Measurements from ENCODE around the gene FUT6.
"Not testable (repeated sequence)": the region's sequence is repeated elsewhere in the genome, so short reads cannot be mapped to it uniquely, and the experiment has no call there.

DNA sequence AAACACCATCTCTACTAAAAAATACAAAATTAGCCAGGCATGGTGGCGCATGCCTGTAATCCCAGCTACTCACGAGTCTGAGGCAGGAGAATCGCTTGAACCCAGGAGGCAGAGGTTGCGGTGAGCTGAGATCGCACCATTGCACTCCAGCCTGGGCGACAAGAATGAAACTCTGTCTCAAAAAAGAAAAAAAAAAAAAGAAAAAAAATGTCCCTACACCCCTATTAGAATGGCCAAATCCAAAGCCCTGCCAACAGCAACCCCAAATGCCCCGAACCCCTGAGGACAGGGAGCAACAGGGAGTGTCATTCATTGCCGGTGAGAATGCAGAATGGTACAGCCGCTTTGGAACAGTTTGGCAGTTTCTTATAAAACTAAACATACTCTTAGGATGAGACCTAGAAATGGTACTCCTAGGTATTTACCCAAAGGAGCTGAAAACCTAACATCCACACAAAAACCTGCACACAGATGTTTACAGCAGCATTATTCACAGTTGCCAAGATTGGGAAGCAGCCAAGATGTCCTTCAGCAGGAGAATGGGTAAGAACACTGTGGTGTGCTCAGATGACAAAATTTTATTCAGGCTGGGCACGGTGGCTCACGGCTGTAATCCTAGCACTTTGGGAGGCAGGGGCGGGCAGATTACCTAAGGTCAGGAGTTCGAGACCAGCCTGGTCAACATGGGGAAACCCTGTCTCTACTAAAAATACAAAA lies 43.8 kb upstream of the FUT6 start:
- TF ChIP-seq, protein P1, sequence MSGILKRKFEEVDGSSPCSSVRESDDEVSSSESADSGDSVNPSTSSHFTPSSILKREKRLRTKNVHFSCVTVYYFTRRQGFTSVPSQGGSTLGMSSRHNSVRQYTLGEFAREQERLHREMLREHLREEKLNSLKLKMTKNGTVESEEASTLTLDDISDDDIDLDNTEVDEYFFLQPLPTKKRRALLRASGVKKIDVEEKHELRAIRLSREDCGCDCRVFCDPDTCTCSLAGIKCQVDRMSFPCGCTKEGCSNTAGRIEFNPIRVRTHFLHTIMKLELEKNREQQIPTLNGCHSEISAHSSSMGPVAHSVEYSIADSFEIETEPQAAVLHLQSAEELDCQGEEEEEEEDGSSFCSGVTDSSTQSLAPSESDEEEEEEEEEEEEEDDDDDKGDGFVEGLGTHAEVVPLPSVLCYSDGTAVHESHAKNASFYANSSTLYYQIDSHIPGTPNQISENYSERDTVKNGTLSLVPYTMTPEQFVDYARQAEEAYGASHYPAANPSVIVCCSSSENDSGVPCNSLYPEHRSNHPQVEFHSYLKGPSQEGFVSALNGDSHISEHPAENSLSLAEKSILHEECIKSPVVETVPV (CRISPR knock-in tag; IDR thresholded peaks at IDR 0.05), result not testable (repeated sequence)
- not testable (repeated sequence) for TF ChIP-seq TCF4 (CRISPR knock-in tag; IDR thresholded peaks at IDR 0.05; ENCODE audit: borderline replicate concordance); ARNTL (CRISPR knock-in tag; IDR thresholded peaks at IDR 0.05; ENCODE audit: borderline replicate concordance, low read depth); BACH2 (CRISPR knock-in tag; IDR thresholded peaks at IDR 0.05; ENCODE audit: borderline replicate concordance)
- TF ChIP-seq, protein P2, sequence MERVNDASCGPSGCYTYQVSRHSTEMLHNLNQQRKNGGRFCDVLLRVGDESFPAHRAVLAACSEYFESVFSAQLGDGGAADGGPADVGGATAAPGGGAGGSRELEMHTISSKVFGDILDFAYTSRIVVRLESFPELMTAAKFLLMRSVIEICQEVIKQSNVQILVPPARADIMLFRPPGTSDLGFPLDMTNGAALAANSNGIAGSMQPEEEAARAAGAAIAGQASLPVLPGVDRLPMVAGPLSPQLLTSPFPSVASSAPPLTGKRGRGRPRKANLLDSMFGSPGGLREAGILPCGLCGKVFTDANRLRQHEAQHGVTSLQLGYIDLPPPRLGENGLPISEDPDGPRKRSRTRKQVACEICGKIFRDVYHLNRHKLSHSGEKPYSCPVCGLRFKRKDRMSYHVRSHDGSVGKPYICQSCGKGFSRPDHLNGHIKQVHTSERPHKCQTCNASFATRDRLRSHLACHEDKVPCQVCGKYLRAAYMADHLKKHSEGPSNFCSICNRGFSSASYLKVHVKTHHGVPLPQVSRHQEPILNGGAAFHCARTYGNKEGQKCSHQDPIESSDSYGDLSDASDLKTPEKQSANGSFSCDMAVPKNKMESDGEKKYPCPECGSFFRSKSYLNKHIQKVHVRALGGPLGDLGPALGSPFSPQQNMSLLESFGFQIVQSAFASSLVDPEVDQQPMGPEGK (CRISPR knock-in tag; IDR thresholded peaks at IDR 0.05; ENCODE audit: borderline replicate concordance), result not testable (repeated sequence)
